ENCODE results near the gene CGGBP1.

Gene CGGBP1

DNA sequence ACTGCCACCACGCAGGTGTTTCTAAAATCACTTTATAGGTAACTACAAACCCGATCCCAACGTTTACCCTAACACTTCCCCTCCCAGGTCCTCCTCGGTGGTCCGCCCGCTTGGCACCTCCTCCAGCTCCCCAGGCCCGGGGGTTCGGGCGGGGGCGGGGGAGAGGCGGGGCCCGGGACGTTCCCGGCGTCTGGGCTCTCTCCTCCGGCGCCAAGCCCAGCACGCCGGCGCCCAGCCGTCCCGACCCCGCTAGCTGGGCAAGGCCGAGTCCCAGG is 562 bp downstream of the CGGBP1 start:
- H3K4me3 ChIP-seq (ENCODE audit: low read depth, low read length): peak overlapping the region; percentile 94
- TF ChIP-seq, protein P1, sequence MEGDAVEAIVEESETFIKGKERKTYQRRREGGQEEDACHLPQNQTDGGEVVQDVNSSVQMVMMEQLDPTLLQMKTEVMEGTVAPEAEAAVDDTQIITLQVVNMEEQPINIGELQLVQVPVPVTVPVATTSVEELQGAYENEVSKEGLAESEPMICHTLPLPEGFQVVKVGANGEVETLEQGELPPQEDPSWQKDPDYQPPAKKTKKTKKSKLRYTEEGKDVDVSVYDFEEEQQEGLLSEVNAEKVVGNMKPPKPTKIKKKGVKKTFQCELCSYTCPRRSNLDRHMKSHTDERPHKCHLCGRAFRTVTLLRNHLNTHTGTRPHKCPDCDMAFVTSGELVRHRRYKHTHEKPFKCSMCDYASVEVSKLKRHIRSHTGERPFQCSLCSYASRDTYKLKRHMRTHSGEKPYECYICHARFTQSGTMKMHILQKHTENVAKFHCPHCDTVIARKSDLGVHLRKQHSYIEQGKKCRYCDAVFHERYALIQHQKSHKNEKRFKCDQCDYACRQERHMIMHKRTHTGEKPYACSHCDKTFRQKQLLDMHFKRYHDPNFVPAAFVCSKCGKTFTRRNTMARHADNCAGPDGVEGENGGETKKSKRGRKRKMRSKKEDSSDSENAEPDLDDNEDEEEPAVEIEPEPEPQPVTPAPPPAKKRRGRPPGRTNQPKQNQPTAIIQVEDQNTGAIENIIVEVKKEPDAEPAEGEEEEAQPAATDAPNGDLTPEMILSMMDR (IDR thresholded peaks at IDR 0.05; ENCODE audit: low read depth, low read length): no peak

DNA sequence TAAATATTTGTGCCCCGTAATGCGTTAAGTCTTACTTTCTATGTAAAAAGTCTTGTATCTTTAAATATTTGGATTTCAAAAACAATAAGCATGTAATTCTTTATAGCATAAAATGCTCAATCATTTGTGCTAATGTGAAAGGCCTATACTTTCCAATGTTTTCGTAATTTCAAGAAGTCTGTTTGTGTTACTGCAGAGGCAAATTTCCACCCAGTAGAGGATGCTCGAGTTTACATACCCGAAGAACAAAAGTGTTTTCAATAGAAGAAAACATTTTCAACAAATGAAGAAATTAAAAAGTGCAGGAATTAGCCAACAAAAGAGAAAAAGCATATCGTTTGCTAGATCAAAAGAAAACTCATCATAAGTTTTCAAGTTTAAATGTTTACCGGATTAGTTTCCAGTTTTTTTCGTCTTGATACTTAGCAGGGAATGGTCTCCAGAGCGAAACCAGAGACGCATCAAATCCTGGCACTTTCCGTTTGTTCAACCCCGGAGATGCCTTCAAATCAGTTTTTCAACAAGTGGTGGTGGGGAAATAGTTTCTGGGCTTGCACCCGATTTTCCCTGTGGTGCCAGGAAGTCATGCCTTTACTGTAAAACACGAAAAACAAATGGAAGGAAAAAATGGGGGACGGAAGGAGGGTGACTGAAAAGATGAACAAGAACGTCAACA is 1.0 kb downstream of the CGGBP1 start:
- peak overlapping the region; percentile 94 for H3K4me3 ChIP-seq (ENCODE audit: low read depth, low read length)
- TF ChIP-seq, protein P1 (IDR thresholded peaks at IDR 0.05; ENCODE audit: low read depth, low read length): no peak

DNA sequence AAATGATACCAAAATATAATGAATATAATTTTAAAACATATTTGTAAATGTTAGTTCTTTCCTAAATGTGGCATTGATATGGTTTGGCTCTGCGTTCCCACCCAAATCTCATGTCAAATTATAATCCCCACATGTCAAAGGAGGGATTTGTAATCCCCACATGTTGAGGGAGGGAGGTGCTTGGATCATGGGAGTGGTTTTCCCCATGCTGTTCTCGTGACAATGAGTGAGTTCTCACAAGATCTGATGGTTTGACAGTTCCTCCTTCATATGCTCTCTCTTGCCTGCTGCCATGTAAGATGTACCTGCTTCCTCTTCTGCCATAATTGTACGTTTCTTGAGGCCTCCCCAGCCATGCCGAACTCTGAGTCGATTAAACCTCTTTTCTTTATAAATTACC is 12.0 kb downstream of the CGGBP1 start:
- TF ChIP-seq, protein P1 (IDR thresholded peaks at IDR 0.05; ENCODE audit: low read depth, low read length): no peak
- H3K4me3 ChIP-seq (ENCODE audit: low read depth, low read length): no peak overlapping the region

DNA sequence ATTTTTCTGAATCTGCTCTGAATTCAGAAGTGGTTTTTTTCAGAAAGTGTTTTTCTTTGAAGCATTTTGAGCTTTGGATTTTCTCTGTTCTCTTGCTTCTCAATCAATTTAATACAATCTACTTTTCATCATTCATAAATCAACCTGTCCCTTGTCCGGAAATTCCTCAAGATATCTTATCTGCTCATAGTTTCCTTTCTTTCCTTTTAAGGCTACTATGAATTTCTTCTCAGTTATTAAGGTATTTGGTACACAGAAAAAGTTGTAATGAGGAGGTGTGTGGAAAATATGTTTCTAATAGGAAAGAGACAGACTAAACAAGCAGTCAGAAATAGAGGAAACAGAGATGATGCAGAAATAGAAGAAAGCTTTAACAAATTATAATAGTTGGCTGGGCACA is 14.4 kb downstream of the CGGBP1 start:
- TF ChIP-seq, protein P1 (IDR thresholded peaks at IDR 0.05; ENCODE audit: low read depth, low read length): no peak
- H3K4me3 ChIP-seq (ENCODE audit: low read depth, low read length): no peak overlapping the region

DNA sequence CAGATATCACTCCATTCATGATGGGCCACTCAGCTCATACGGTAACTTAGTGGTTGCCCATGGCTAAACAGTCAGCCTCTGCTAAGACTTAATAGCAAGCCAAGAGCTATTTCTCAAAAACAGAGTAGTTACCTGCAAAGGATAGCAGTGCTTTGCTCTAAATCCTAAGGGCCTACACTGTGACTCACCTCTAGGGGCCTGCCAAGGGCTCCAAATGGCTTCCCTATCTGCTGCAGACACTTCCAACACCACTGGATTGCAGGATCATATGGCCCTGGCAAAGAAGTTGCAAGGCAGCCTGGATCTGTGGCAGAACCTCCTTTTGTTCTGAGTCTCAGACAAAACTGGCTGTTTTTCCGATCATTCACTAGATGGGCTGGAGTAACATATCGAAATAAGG is 17.8 kb downstream of the CGGBP1 start:
- TF ChIP-seq, protein P1 (IDR thresholded peaks at IDR 0.05; ENCODE audit: low read depth, low read length): no peak
- H3K4me3 ChIP-seq (ENCODE audit: low read depth, low read length): no peak overlapping the region

DNA sequence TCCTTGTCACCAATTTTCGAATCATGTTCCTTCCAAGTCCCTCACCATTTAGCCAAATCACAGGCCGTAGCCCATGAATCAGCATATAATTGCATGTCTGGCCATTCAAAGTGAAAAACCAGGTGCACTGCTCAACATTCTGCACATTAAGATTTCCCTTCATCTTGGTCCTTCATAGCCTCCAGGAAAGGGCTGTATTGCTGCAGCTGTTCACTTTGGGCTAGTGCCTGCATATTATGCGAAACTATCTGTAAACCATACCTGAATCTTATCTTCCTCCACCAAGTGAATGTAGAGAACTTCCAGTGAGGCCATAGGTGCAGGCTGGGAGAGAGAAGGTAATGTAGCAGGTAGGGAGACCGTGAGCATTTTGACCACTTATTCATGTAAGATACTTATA is 18.3 kb downstream of the CGGBP1 start:
- no peak overlapping the region for H3K4me3 ChIP-seq (ENCODE audit: low read depth, low read length)
- TF ChIP-seq, protein P1 (IDR thresholded peaks at IDR 0.05; ENCODE audit: low read depth, low read length): no peak

DNA sequence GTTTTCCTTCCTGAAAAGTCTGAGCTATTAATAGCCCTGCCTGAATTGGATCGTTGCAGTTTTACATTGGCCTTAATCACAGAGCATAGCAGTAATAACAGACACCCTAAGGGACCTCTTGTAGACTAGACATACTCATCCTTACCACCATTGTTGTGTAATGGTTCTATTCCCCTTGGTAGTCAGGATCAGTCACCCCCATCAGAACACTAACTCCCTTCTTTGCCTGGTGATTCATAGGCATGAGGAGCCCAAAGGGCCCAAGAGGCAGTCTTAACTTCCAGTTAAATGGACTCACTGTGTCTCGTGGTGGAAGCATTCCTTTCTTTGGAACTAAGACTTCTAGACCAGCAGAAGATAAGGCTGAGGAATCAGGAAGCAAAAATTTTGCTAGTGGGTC is 20.2 kb downstream of the CGGBP1 start:
- TF ChIP-seq, protein P1 (IDR thresholded peaks at IDR 0.05; ENCODE audit: low read depth, low read length): no peak
- no peak overlapping the region for H3K4me3 ChIP-seq (ENCODE audit: low read depth, low read length)
